IPS-NIHi7 (cell line): Measurements from ENCODE around the gene XPO6.

ENCODE experiments used
- DNase-seq: peaks from one replicate; pipeline ENCODE4 v3.0.0; 2012; ENCODE audit warnings: mixed read lengths; ENCODE audit errors: extremely low spot score

XPO6 gene

DNA sequence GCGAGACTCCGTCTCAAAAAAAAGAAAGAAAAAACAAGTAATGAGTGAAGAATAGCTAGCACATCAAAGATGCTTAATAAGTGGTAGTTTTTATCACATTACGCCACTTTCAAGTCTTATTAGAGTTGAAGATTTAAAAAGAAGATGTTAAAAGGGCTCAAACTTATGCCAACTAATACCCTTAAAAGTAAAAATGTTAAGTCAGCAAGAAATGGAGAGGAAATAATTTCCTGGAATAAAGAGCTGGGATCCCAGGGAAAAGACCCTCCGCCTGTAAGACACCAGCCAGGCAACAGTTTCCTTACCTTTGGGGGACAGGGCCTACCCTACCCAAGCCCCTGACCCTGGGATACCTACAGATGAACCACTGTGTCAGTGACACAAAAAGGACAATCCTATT lies 3.6 kb downstream of the XPO6 start:
- no peak for DNase-seq

GRCh38 chr16:28207399-28207798 lies 4.4 kb downstream of the XPO6 start:
- no peak for DNase-seq

DNA sequence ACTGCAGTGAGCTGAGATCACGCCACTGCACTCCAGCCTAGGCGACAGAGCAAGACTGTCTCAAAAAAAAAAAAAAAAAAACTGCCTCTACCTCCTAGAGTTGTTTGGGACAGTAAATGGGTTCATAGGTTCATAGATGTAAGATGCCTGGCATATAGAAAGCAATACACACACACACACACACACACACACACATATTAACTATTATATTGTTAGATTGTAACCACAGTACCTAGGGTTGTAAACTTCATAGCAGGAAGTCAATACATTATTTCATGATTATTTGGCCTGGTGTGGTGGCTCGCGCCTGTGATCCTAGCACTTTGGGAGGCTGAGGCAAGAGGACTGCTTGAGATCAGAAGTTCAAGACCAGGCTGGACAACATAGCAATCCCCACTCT lies 5.8 kb downstream of the XPO6 start:
- no peak for DNase-seq

GRCh38 chr16:28205117-28205899 lies 6.5 kb downstream of the XPO6 start:
- DNase-seq, result no peak

DNA sequence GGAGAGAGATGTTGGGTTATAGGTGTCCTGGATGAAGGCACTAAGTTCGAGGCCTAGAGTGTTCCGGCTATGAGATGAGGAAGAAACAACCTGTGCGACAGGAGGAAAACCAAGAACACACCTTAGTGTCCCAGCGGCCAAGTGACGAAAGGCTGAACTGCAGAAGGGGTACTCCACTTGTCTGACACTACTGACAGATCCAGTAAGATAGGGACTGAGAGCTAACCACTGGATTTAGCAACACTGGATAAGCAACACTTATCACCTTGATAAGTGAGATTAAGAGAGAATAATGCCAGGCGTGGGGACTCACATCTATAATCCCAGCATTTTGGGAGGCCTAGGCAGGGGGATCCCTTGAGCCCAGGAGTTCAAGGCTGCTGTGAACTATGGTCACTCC lies 7.1 kb downstream of the XPO6 start:
- no peak for DNase-seq

DNA sequence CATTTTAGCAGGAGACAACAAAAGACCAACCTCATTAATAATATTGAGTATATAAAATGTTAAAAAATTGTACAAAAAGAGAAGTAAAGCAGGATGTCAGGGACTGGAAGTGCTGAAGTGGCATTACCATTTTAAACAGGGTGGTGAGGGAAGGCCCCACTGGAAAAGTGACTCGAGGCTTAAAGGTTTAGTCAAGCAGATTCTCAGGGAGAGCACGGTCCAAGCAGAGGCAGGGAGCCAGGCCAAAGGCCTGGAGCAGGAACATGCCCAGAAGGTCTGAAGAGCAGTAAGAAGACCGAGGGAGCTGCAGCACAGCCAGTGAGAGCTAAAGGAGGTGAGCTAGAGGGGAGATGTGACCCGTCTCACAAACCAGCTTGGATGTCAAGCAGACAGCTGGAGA lies 7.6 kb downstream of the XPO6 start:
- DNase-seq, result no peak

DNA sequence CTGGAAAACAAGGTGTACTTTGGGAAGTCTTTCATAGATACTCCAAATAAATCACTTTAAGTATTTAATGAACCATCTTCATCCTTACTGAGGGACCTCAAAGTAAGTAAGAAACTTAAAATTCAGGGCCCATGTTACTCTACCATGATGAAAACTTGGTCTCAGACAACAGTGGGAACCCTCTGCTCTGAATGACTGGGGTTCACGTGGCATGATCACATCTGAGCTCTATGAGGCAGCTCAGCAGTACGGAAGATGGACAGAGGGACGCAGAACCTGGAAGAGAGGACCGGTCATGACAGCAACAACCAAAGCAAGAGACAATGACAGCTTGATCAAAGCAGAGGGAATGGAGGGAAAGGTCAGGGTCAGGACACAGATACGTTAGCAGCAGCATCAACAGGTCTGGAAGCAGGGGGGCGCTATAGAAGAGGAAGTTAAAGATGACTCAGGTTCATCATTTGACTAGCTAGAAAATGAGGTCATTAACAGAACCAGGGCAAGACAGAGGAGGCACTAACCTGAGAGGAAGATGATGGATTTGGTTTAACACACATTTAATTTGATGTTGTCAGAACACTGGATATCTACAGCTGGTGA lies 9.5 kb downstream of the XPO6 start:
- DNase-seq, result peak; percentile 30

GRCh38 chr16:28200661-28201060 lies 11.1 kb downstream of the XPO6 start:
- DNase-seq, result no peak

GRCh38 chr16:28196387-28196987 lies 15.3 kb downstream of the XPO6 start:
- no peak for DNase-seq

- DNase-seq, result no peak
These were observed 15.9 kb downstream of the XPO6 start for GRCh38 chr16:28195859-28196258.

DNA sequence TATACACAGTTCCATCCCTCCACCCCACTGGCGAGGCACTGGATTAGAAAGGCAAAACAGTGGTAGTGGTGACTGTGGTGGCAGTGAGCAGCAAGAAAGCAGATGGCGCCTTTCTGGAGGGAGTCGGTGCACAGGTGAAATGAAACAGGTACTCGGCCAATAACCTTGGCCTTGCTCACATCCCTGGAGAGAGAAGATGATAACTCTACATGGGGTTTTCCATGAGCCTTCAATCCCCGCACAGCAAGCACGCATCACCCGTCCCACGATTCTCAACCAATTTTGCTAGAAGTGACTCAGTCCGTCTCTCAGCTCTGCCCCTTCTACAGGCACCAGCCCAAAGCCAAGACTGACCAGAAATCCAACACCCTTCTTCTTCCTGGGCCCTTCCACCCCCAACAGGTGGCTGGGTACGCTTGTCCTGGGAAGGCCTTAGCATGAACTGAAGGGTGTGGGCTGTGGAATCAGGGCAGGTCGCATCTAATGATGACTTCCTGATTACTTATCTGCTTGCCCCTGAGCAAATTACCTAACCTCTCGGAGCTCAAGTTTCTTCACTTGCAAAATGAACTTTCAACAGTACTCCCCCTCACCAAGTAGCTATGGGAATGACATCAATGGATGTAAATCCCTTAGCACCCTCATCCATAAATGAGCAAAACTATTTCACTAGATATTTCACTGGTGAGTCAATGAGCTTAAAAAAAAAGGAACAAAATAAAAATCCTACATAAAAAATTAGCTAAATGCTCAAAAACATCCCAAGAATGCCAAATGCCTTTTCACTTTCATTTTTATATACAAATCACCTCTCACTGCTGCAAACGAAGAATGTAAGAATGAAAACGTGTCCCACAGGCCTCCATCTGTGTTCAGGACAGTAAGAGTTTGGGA lies 18.0 kb downstream of the XPO6 start:
- no peak for DNase-seq

GRCh38 chr16:28192806-28193529 lies 18.8 kb downstream of the XPO6 start:
- DNase-seq, result no peak

DNA sequence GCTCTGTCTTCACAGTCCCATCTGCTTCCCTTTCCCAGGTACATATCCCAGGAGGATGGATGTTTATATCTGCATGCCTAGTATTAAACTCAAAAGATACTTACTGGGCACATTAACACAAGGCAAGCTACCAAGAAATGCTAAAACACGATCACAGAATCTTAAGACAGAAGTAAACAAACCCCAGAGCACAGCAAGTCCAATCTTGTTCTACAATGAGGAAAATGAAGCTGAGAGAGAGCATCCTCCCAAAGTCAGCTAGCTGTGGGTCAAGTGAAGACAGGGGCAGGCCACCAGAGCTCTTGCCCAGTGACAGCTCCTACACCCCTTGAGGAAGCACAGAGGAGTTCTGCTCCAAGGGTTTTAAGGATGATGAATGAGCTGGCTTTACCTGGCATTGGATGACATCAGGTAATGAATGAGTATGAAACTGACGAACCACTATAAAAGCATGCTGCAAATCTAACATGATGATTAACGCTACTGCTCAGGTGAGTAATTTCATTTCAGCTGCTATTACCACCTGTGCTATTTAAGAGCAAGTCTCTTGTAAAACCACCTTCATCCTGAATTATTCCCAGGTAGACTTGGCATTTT lies 20.3 kb downstream of the XPO6 start:
- DNase-seq, result no peak

DNA sequence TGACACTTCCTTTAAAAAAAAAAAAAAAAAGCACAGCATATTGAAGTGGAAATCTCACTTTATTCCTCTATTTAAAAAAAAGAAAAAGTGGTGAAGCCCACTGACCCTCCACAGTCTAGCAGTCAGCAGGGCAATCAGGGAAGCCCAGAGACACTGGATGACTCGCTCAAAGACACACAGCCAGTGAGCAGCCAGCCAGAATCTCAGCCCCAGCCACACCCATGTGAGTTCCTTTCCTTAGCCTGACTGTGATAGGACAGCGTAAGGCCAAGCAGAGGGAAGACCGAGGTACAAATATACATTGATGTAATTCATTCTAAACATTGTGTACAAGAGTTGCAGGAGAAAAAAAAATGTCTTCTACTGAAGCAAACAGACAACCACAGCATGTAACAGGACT lies 22.5 kb downstream of the XPO6 start:
- DNase-seq, result no peak

DNA sequence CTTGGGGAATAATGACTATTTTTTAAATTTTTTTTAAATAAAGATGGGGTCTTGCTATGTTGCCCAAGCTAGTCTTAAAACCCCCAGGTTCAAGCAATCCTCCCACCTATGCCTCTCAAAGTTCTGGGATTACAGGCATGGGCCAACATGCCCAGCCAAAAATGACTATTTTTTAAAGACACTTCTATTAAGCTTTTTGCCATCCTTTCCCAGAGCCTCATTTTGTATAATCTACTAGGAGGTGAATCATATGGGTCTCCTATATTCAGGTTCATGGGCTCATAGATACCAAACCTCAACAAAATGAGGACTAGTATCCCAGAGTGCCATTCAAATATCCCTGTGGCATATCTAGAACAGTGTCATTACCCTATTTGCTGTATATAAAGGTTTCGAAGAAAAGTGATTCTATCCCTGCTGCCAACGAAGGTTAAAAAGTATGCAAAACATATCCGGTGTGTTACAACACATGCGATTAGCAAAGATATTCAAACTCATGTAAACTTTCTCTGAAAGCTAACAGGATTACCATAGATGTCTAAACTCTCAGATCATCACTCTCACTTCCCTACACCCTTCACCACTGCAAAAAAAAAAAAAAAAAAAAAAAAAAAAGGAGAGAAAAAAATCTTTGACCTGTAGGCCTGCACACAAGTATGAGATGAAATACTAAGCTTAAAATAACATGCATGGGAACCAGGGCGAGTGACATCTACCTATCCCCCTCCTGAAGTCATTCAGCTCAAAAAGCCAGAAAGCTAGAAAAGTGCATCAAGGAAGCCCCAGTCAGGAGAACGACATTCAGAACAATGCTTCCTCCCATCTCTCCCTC lies 23.5 kb downstream of the XPO6 start:
- DNase-seq, result no peak

DNA sequence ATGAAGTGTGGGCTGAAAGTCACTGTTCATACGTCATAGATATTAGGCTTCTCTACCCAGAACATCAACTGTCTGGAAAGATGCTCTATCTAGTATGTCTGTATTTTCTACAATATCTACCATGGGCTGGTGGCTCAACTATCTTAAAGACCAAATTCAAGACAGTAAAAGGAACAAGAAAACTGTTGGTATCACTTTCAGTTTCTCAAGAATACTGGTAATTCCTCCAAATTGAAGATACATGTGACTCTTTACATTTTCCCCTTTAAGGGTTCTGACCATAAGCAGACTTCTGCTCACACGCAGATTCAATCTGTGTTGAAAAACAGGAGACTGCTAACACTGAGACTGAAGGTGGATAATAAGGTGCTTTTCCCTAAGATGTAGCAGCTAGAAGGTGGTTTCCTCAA lies 24.2 kb downstream of the XPO6 start:
- no peak for DNase-seq

DNA sequence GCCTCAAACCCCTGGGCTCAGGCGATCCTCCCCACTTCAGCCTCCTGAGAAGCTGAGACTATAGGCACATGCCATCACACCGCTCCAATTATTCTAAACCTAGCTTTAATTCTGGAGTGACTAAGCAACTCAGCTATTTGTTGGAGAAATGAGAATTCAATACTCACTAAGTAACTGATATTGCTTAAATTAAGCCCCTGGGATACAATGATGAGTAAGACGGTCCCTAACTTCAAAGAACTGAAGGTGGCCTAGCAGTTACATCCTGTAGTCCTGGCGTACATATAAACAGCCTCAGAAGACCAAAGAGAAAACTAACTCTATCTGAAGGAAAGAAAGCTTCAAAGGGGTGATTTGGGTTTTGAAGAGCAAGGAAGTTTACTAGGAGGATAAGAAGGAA lies 25.0 kb downstream of the XPO6 start:
- no peak for DNase-seq

GRCh38 chr16:28185696-28186095 lies 26.1 kb downstream of the XPO6 start:
- no peak for DNase-seq

- no peak for DNase-seq
These were observed 27.1 kb downstream of the XPO6 start for GRCh38 chr16:28184625-28185024.

GRCh38 chr16:28183930-28184329 lies 27.8 kb downstream of the XPO6 start:
- no peak for DNase-seq
